GM04504 (cell line): Measurements from ENCODE around the gene CCDC146.
"Not testable (repeated sequence)": the region's sequence is repeated elsewhere in the genome, so short reads cannot be mapped to it uniquely, and the experiment has no call there.

Source experiments
- DNase-seq: peaks from one replicate; pipeline ENCODE4 v3.0.0-alpha.2; 2012; ENCODE audit warnings: low read depth

Gene CCDC146

DNA sequence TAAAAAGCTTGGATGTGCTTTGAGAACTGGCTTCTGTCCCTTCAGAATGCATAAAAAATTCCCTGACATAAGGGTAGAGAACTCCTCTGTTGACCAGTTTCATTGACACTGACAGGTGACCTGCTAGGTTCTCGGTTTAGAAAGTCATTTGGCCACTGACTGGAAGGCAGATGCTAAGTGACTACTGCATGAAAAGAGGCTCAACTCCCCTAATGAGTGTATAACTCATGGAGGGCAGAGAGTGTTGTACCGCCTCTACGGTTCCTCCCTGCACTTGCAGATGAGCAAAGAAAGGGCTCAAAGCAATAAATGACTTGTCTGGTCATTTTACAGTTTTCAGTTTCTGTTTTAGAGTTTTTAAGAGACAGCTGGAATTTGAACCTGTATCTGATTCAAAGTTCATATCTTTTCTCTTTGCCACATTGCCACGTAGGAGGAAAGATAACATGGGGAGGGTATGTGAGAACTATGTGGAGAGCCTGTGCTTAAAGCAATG is 80.1 kb downstream of the CCDC146 start:
- DNase-seq: no peak

DNA sequence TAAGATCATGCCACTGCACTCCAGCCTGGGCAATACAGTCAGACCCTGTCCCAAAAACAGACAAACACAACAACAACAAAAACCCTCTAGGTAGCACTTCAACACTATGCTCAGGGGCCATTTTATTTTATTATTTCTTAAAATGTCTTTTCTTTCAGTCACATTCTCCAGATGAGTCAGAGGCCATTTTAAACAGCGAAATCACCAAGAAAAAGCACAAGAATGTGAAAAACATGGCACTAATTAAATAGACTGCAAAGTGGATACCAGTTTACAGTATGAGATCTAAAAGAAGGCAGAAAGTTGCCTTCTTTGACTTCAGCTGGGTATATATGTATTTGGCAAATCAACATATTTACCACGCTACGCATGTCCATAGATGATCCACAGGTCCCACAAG is 83.3 kb downstream of the CCDC146 start:
- DNase-seq: no peak

DNA sequence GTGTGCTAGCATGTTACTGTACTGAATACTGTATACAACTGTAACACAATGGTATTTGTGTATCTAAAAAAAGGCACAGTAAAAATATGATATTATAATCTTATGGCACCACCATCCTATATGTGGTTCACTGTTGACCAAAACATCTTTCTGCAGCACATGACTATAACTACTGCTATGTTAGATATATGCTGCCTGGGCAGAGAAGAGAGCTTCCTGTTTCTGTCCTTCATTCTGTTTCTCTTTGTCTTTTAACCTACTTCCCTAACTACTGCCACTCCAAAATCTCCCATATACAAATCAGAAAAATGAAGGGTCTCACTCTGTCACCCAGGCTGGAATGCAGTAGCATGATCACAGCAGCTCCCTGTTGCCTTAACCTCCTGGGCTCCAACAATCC is 86.0 kb downstream of the CCDC146 start:
- DNase-seq: no peak

DNA sequence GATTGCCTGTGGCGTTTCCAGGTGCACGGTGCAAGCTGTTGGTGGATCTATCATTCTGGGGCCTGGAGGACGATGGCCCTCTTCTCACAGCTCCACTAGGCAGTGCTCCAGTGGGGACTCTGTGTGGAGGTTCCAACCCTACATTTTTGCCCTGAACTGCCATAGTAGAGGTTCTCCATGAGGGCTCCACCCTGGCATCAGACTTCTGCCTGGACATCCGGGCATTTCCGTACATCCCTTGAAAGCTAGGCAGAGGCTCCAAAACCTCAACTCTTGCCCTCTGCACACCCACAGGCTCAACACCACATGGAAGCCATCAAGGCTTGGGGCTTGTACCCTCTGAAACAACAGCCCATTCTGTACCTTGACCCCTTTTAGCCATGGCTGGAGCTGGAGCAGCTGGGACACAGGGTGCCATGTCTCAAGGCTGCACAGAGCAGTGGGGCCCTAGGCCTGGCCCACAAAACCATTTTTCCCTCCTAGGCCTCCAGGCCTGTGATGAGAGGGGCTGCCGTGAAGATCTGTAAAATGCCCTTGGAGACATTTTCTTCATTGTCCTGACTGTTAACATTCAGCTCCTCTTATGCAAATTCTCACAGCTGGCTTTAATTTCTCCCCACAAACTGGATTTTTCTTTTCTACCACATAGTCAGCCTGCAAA is 87.2 kb downstream of the CCDC146 start:
- DNase-seq: no peak

DNA sequence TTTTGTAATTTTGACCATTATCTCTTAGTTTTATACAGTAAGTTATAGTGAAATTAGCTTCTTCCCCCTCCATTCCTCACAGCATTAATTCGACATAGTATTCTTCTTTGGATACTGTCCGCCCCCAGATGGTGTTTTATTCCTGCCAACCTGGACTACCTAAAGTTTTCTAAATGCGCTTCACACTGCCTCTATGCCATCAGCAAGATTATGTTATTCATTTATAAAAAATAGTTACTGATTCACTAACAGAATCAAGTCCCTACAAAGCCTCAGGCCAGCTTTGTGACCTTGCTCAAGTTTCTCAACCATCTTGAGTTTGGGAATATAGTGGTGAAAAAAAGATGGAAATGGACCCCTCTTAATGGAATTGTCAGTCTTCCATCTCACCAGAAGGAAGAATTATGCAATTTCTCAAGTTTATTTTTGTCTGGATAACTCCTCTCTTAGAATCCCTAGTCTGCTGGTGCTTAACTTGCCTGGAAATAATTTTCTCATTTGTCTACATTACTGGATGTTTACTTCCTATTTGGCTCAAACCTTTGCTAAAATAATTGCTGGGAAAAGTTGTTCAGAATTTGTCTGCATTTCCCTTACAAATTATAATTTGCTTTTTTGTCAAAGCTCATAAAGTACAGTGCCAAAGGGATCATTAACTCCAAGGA is 93.9 kb downstream of the CCDC146 start:
- no peak for DNase-seq

DNA sequence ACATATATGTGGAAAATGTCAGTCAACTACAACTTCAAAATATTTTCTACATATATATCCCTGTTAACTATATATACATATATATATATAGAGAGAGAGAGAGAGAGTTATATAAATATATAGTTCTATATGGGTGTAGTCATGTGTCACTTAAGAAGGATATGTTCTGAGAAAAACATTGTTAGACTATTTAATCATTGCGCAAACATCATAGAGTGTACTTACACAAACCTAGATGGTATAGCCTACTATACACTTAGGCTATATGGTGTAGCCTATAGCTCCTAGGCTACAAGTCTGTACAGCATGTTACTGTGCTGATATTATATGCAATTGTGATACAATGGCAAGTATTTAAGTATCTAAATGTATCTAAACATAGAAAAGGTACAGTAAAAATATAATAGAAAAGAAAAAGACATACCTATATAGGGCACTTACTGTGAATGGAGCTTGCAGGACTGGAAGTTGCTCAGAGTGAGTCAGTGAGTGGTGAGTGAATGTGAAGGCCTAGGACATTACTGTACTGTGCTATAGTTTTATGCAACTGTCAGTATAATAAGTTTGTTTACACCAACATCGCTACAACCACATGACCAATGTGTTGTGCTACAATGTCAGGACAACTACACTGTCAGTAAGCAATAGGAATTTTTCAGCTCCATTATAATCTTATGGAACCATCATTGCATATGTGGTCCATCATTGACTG is 95.2 kb downstream of the CCDC146 start:
- DNase-seq: no peak

DNA sequence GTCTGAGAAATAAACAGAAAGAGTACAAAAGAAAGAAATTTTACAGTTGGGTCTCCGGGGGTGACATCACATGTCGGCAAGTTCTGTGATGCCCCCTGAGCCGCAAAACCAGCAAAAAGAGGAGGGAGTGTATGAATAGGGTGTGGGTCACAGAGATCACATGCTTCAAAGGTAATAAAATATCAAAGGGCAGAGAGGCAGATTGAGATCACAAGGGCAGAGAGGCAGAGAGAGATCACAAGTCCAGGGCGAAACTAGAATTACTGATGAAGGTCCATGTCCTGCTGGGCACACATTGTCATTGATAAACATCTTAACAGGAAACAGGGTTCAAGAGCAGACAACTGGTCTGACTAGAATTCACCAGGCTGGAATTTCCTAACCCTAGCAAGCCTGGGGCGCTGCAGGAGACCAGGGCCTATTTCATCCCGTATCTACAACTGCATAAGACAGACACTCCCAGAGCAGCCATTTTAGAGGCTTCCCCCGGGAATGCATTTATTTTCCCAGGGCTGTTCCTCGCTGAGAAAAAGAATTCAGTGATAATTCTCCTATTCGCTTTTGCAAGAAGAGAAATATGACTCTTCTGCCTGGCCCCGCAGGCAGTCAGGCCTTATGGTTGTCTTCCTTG is 97.4 kb downstream of the CCDC146 start:
- not testable (repeated sequence) for DNase-seq

DNA sequence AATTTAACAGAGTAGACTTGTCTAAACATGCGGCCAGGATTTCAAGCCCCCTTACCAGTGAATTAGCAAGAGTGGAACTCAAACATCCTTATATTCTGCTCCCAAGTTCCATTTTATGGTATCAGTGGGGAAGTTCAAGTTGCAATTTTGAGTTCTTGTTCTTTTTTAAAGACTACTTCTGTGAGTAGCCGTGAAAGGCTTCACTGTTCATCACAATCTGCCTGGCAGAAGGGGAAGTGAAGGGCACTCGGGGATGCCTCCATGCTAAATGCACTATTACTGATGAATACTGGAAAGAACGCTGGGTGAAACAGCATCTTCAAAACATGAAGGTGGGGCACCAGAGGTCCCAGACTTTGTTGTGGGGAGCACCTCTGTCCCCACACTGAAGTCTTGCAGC is 99.7 kb downstream of the CCDC146 start:
- no peak for DNase-seq

DNA sequence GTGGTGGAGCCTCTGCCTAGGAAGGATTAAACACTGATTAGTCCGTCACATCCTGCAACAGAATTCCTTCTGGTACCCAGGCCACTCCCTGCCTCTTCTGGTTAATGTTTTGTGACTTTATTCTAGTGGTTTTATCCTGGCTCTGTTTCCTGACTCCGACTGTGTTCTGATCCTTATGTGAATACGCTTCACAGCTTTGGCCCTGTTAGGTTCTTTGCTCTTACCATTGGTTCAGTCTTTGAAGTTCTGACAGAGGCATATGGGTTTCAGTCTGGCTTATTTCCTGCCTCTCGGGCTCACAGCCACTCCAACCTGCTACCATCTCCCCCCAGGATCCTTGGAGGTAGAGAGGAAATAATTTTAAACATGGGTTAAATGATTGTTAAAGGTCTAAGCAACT is 100.4 kb downstream of the CCDC146 start:
- DNase-seq: no peak

DNA sequence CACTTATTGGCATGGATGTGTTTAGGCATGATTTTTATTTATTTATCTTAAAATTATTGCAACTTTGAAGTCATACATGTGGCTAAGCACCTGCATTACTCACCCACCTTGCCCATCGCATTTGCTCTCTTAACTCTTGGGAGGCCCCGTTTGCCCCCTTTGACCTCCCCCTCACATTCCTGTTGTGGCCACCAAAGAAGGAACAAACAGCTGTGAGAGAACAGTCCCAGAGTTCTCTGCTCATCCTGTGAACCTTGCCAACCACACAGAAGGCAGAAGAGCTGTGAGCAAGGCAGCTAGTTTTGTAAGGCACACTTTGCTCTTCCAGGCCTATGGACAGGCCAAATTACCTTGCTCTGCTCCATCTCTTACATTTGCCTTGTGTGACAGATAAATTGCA is 100.8 kb downstream of the CCDC146 start:
- DNase-seq: no peak

DNA sequence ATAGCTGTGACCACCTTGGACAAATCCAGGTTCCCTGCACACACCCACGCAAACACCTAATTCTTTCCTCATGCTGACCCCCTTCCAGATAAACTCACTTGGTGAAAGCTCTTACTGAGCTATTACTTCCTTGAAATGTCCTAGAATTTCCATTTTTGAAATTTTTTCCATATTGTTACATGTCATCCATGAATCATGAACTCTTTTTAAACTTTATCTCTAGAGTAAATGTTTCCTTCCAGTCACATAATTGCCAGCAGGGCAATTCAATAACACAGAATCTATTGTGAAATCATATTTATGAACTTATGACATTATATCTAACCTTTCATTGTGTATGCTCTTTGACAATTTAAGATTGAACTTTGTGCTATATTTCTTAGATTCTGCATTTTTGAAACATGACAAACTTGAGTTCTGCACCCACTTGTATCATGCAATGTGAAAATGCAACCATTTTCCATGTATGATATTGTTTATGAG is 104.0 kb downstream of the CCDC146 start:
- no peak for DNase-seq

DNA sequence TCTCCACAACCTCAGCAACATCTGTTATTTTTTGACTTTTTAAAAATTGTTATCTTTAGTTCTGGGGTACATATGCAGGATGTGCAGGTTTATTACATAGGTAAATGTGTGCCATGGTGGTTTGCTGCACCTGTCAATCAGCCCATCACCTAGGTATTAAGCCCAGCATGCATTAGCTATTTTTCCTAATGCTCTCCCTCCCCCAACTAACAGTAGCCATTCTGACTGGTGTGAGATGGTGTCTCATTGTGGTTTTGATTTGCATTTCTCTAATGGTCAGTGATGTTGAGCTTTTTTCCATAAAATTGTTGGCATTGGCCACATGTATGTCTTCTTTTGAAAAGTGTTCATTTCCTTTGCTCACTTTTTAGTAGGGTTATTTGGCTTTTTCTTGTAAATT is 106.4 kb downstream of the CCDC146 start:
- DNase-seq: not testable (repeated sequence)

DNA sequence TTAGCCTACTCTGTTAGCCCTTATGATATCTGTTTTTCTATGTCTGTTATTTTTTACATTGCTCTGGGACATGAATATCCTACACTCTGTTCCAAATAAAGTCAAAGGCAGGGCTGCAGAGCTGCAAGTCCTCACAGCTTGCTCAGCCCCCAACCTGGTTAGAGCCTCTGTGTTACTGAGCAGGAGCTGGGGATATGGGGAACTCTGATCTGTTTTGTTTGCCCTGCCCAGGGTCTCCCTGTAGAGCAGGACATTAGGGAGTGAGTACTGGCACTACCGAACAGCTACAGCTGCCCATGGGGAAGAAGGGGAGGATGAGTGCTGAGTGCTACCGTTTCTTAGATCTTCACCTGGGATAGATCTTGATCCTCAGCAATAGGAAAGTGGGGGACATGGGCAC is 110.1 kb downstream of the CCDC146 start:
- DNase-seq: no peak

DNA sequence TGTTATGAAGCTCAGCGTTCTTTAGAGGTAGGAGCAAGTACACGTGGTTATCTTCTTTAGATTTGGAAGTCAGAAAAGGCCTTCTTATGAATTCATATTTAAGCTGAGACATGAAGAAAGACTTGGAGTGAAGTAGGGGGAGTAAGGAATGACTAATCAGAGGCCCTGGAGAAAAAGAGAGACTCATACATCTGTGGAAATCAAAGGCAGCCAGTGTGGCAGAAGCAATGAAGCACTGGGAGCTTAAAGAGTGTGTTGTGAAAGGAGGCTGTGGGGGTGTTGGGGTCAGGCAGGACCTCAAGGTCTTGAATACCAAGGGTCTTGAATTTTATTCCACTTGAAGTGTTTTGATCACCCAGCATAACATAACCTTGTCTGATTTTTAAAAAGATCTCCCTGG is 112.9 kb downstream of the CCDC146 start:
- DNase-seq: no peak

DNA sequence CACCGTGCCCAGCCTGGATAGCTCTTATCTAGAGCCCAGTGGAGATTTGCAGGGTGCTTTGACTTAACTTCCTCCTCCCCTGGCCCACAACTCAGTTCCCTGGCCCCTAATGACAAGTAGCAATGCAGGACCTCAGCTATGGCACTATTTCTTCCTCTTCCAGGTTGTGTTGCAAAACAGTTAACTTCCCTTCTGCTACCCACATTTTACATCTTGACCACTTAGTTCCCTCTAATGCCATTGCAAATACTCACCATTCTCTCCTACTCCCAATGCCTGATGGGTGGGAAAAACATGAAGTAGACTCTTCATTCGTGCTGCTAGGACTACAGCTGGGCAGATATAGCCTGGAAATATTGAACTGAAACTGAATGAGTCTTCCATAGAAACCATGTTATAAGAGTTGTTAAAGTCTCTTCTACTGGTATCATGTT is 116.3 kb downstream of the CCDC146 start:
- no peak for DNase-seq

DNA sequence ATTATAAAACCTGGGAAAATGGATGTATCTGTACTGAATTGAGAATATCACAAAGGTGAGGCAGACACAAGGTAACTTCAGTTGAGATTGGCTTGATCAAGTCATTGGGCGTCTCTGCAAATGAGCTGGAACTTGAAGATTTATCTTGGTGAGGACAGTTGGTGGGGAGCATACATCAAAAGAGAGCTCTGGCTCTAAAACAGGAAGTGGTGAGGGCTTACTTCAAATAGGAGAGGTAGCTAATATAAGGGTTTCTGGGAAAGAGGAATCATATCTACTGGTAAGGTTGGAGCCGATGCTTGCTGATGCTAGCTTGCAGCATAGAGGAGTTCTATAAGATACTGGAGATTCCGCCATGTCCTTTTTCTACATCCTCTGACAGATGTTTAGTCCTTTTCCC is 117.1 kb downstream of the CCDC146 start:
- DNase-seq: no peak

DNA sequence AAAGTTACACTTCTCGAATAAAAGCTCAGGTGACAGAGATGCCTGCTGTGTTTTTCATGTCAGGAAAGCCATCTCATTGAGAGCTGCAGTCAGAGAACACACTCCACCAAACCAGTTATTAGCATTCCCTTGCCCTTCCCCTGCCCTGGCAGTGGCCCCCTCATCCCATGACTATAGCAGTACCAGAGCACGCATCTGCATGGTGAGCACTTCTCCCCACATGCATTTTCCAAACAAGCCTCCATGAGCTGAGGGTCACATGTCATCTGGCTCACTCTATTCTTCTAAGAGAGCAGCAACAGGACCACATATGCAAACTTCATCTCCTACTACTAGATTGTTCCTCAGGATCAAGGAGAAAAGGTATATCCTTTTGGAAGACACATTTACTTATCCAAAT is 119.7 kb downstream of the CCDC146 start:
- DNase-seq: no peak

DNA sequence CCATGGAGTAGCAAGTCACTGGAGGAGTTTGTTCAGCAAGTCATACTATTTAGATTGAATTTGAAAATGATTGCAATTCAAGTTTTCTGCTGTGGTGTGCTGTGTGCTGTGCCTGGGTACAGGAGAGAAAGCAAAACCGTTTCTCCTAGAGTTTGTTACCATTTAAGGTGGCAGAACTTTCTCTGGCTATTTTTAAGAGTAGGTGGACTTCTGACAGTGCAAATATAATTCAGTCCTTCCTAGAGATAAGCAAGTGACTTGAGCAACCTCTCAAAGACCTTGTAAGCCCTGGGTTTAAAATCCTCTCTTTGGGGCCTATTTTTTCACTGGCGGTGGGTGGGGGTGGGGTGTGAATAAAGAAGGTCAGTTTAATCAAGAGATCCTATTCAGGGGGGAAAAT is 120.1 kb downstream of the CCDC146 start:
- no peak for DNase-seq

DNA sequence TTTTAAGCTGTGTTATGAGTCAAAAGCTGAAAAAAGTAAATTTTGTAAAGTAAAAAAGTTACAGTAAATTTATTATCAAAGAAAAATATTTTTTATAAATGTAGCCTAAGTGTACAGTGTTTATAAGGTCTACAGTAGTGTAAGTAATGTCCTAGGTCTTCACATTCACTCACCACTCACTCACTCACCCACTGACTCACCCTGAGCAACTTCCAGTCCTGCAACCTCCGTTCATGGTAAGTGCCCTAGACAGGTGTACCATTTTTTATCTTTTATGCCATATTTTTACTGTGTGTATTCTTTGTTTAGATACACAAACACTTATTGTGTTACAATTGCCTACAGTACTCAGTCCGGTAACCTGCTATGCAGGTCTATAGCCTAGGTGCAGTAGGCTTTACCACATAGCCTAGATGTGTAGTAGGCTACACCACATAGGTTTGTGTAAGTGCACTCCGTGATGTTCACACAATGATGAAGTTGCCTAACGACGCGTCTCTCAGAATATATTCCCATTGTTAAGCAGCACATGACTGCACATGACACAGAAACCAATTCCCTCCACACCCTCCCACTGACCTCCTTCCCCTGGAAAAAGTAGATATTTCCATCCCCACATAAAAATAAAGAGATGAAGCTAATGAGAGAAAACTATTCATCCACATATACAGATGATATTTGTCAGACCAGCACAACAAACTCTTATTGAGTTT is 122.0 kb downstream of the CCDC146 start:
- DNase-seq: no peak

DNA sequence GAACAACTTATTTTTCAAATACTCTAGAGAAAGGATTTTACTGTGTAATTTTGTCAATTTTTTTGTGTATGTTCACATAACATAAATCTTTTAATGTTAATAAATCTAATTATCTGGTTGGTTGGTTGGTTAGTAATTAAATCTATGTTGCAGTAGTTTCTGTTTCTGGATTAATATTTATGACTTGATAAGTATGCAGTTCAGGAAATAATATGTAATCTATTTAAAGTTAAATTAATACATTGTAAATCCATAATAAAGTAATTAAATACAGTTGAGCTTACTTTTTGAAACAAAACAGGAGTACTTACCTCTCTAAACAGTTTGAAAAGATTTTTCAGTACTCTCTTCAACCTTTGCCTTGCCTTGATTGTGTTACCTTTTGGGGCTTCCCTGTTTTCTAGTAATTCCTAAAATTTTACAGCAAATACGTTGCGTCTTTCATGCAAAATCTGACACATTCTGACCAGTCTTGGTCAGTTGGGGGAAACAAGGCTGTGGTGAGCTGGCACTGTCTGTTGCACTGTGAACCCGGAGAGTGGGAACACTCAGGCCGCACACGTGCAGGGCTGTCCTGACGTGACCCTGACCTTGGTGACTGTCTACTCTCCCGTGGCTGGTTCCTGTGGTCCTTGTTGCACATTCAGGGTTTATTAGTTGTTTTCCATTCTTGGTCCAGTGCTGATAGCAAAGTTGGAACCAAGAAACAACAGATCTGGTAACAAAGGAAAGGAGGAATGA is 122.8 kb downstream of the CCDC146 start:
- no peak for DNase-seq

DNA sequence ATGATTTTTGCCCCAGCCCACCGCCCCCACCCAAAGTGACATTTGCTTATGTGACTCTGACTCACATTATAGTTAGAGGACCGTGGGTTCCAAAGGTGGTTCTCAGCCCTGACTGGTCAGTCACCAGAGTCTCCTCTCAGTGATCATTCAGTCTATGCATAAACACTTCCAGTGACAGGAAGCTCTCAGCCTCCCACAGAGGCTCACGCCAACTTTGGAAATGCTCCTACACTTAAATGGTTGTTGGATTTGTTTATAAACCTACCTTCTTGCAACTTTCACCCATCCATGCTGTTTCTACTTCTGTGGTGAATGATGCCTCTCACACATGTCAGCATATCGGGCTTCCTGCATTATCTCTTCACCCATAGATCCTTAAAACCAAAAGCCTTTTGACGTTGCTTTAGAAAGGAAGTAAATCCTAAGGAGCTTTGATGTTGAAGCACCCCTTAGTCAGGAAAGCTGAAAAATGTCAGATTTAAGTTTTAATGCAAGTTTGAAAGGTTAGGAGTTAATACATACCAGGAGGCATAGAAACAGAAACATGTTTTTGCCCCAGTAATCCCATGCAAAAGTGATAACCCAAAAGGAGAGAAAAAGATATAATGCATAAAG is 123.7 kb downstream of the CCDC146 start:
- DNase-seq: no peak
